ENCODE results near the gene NUDCD3. TPM values are rescaled to one million over a fixed set of nuclear protein-coding genes. Genes with fewer than 3 reads are reported as not detected.
A peak's percentile ranks its signal among the peaks of the same experiment; 100 is the strongest.

The NUDCD3 gene
- total and polyA plus RNA-seq, 7 donors: 34.6 to 140 (median 97.7) TPM

GRCh38 chr7:44469461-44470134 lies 20.9 kb downstream of the NUDCD3 start:
- Histone ChIP-seq H3K27me3 (ENCODE audit: insufficient read depth in 3 of 3, low read length in 2 of 3) (no peaks in the 10 kb centered on the region), H3K4me1 (peaks cover 59% of the 10 kb centered on the region), H3K4me3 (no peak overlapping the region), H3K36me3 (ENCODE audit: insufficient read depth in 1 of 2, low read depth in 1 of 2) (peaks cover 0 to 26% of the 10 kb centered on the region in 2 donors), H3K27ac (peak overlapping the region; percentile 7), H3K9me3 (no peaks in the 10 kb centered on the region)
- TF ChIP-seq, protein P1, sequence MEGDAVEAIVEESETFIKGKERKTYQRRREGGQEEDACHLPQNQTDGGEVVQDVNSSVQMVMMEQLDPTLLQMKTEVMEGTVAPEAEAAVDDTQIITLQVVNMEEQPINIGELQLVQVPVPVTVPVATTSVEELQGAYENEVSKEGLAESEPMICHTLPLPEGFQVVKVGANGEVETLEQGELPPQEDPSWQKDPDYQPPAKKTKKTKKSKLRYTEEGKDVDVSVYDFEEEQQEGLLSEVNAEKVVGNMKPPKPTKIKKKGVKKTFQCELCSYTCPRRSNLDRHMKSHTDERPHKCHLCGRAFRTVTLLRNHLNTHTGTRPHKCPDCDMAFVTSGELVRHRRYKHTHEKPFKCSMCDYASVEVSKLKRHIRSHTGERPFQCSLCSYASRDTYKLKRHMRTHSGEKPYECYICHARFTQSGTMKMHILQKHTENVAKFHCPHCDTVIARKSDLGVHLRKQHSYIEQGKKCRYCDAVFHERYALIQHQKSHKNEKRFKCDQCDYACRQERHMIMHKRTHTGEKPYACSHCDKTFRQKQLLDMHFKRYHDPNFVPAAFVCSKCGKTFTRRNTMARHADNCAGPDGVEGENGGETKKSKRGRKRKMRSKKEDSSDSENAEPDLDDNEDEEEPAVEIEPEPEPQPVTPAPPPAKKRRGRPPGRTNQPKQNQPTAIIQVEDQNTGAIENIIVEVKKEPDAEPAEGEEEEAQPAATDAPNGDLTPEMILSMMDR (IDR thresholded peaks at IDR 0.05): no peak
- 54 to 61% (median 57%) methylated on average over 4 of the region's 4 CpGs for WGBS, 3 donors
- no peak for ATAC-seq
- intact Hi-C loops (cut with DNase I): loop anchor here in 1 of 2 donors (5.0 kb wide), 2 partner anchors 37 to 87 kb away; no protein-coding TSS in a partner anchor
- DNase-seq: no peak

DNA sequence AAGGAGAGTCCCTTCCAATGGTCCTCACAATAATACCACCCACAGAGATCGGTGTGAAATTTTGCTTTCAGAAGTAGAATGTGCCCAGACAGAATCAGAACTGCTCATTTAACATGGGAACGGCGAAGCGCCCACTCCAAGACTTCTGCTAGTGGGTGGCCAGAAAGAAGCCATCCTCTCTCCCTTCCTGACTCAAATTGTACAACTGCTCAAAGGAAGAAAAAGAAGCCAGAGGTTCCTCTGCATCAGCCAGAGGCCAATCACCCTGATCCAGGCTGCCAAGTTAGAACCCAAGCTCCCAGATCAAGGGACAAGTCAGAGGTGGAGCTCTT lies 23.3 kb downstream of the NUDCD3 start:
- DNase-seq (no peak), ATAC-seq (no peak)
- Histone ChIP-seq H3K4me3 (no peak overlapping the region), H3K4me1 (peaks cover 43% of the 10 kb centered on the region), H3K9me3 (no peaks in the 10 kb centered on the region), H3K27ac (no peak overlapping the region), H3K27me3 (ENCODE audit: insufficient read depth in 3 of 3, low read length in 2 of 3) (no peaks in the 10 kb centered on the region), H3K36me3 (ENCODE audit: insufficient read depth in 1 of 2, low read depth in 1 of 2) (peaks cover 0 to 26% of the 10 kb centered on the region in 2 donors)
- TF ChIP-seq, protein P1 (IDR thresholded peaks at IDR 0.05): no peak
- WGBS, 3 donors: 92 to 97% (median 94%) methylated on average over 4 of the region's 4 CpGs
- intact Hi-C loops (cut with DNase I): loop anchor here in 1 of 2 donors (5.0 kb wide), 1 partner anchor 85 kb away; no protein-coding TSS in a partner anchor

- Histone ChIP-seq H3K9me3 (no peaks in the 10 kb centered on the region), H3K27ac (no peak overlapping the region), H3K27me3 (ENCODE audit: insufficient read depth in 3 of 3, low read length in 2 of 3) (no peaks in the 10 kb centered on the region), H3K4me3 (no peak overlapping the region), H3K36me3 (ENCODE audit: insufficient read depth in 1 of 2, low read depth in 1 of 2) (peaks cover 0 to 26% of the 10 kb centered on the region in 2 donors), H3K4me1 (peaks cover 41% of the 10 kb centered on the region)
- DNase-seq: no peak
- TF ChIP-seq, protein P1 (IDR thresholded peaks at IDR 0.05): no peak
- intact Hi-C loops (cut with DNase I): loop anchor here in 1 of 2 donors (5.0 kb wide), 1 partner anchor 84 kb away; no protein-coding TSS in a partner anchor
- 84 to 88% (median 86%) methylated on average over 4 of the region's 4 CpGs for WGBS, 3 donors
- no peak for ATAC-seq
Measured at GRCh38 chr7:44466300-44467216, 23.9 kb downstream of the NUDCD3 start.

- Histone ChIP-seq H3K4me3 (no peak overlapping the region), H3K36me3 (ENCODE audit: insufficient read depth in 1 of 2, low read depth in 1 of 2) (peaks cover 0 to 19% of the 10 kb centered on the region in 2 donors), H3K4me1 (peaks cover 38% of the 10 kb centered on the region), H3K27me3 (ENCODE audit: insufficient read depth in 3 of 3, low read length in 2 of 3) (no peaks in the 10 kb centered on the region), H3K27ac (no peak overlapping the region), H3K9me3 (no peaks in the 10 kb centered on the region)
- DNase-seq: no peak
- TF ChIP-seq, protein P1 (IDR thresholded peaks at IDR 0.05): no peak
- ATAC-seq: no peak
- intact Hi-C loops (cut with DNase I): loop anchor here in 1 of 2 donors (5.0 kb wide), 1 partner anchor 83 kb away; no protein-coding TSS in a partner anchor
- 84 to 88% (median 88%) methylated on average over 5 of the region's 5 CpGs for WGBS, 3 donors
Measured at GRCh38 chr7:44465490-44465889, 25.0 kb downstream of the NUDCD3 start.

All from psoas muscle (tissue), 8 donors.